ENCODE measurements around the gene ZDHHC18.
"Not testable (repeated sequence)": the region's sequence is repeated elsewhere in the genome, so short reads cannot be mapped to it uniquely, and the experiment has no call there.

Gene ZDHHC18

DNA sequence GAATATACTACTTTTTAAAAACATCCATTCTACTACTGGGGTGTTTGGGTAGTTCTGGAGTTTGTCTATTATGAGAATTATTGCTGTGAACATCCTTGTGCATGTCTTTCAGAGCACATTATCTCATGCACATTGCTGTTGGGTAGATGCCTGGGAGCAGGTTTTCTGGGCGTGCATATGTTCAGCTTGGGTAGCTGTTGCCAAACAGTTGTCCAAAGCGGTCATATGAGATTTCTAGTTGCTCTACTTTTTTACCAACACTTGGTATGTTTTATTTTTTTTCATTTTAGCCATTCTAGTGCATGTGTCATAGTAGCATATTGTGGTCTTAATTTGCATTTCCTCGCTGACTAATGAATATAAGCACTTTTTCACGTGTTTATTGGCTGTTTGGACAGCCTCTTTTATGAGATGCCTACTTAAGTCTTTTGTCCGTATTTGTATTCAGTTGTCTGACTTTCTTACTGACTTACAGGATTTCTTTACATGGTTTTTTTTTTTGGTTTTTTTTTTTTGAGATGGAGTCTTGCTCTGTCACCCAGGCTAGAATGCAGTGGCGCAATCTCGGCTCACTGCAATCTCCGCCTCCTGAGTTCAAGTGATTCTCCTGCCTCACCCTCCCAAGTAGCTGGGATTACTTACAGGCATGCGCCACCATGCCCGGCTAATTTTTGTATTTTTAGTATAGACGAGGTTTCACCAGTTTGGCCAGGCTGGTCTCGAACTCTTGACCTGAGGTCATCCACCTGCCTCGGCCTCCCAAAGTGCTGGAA, 18.1 kb downstream of the ZDHHC18 start:
- no peaks in the 10 kb centered on the region for H3K27me3 Mint-ChIP-seq (ENCODE audit: low read depth)
- TF ChIP-seq, protein P1, sequence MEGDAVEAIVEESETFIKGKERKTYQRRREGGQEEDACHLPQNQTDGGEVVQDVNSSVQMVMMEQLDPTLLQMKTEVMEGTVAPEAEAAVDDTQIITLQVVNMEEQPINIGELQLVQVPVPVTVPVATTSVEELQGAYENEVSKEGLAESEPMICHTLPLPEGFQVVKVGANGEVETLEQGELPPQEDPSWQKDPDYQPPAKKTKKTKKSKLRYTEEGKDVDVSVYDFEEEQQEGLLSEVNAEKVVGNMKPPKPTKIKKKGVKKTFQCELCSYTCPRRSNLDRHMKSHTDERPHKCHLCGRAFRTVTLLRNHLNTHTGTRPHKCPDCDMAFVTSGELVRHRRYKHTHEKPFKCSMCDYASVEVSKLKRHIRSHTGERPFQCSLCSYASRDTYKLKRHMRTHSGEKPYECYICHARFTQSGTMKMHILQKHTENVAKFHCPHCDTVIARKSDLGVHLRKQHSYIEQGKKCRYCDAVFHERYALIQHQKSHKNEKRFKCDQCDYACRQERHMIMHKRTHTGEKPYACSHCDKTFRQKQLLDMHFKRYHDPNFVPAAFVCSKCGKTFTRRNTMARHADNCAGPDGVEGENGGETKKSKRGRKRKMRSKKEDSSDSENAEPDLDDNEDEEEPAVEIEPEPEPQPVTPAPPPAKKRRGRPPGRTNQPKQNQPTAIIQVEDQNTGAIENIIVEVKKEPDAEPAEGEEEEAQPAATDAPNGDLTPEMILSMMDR (IDR thresholded peaks at IDR 0.05; ENCODE audit: unreplicated experiment in 3 of 3) = no peak
- peaks cover 41% of the 10 kb centered on the region for H3K36me3 Mint-ChIP-seq (ENCODE audit: low read depth)
- H3K4me1 Mint-ChIP-seq = no peaks in the 10 kb centered on the region
- H3K9me3 Mint-ChIP-seq = no peaks in the 10 kb centered on the region
- no peak overlapping the region for H3K4me3 Mint-ChIP-seq
- no peak overlapping the region for H3K27ac Mint-ChIP-seq

DNA sequence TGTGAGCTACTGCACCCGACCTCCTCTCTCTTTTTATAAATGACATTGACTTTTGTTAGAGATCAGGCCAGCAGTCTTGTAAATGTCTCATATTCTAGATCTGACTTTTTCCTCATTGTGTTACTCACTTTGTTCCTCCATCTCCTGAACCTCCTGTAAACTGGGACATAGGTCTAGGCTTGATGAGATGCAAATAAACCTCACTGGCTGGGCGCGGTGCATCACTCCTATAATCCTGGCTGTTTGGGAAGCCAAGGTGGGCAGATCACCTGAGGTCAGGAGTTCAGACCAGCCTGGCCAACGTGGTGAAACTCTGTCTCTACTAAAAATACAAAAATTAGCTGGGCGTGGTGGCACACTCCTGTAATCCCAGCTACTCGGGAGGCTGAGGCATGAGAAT, 21.3 kb downstream of the ZDHHC18 start:
- not testable (repeated sequence) for H3K27ac Mint-ChIP-seq; H3K4me1 Mint-ChIP-seq; H3K27me3 Mint-ChIP-seq (ENCODE audit: low read depth); H3K4me3 Mint-ChIP-seq; H3K9me3 Mint-ChIP-seq
- H3K36me3 Mint-ChIP-seq (ENCODE audit: low read depth) = peaks cover 50% of the 10 kb centered on the region

DNA sequence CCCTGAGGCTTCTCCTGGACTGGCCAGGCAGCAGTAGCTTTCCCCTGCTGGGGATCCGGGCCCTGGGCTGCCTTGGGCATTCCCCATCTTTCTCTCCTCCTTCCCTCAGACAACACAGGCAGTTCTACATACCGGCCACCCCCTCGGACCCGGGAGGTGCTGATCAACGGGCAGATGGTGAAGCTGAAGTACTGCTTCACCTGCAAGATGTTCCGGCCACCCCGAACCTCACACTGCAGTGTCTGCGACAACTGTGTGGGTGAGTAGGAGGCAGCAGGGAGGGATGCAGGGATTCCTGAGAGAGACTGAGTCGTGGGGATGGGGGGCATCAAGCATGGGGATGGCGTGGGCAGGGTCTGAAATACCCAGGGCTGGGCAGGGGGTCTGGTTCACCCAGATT, 22.0 kb downstream of the ZDHHC18 start:
- Mint-ChIP-seq H3K9me3 (no peaks in the 10 kb centered on the region), H3K27ac (no peak overlapping the region), H3K4me3 (no peak overlapping the region), H3K36me3 (ENCODE audit: low read depth) (peaks cover 53% of the 10 kb centered on the region), H3K4me1 (no peaks in the 10 kb centered on the region), H3K27me3 (ENCODE audit: low read depth) (no peaks in the 10 kb centered on the region)
- TF ChIP-seq, protein P1 (IDR thresholded peaks at IDR 0.05; ENCODE audit: unreplicated experiment in 3 of 3) = no peak

DNA sequence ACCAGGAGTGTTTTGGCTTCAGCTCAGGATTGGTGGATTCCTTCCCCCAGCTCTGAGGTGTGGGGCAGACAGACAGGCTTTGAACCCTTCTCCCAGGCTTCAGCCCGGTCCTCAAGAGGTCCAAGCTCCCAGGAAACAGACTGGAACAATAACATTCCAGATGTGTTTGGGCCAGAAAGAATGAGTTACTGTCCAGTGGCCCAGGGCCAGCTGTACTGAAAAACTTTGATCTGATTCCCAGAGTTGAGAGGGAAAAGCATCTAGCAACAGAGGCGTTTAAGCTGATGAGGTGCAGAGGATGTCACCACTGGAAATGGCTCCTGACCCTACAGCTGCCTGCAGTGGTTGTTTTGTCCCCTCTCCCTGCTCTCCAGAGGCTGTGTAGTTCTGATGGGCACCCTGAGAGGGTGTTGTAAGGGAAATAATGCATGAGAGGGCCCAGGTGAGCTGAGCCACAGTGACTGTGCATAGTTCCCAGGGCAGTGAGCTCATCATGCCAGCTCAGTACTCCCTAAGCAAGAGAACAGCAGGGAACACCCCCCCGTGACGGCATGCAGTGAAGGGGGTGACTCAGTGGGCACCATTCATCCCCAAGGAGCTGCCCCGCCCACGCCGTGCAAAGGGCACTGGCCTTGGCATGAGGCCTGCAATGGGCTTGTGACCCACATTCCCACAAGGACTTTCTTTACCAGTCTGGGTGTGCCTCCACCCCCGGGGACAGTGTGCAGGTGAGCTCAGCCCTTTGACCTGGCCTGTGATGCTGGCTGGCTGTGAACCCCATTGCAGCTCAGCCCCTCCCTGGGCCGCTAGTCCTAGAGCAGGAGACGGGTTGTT, 22.7 kb downstream of the ZDHHC18 start:
- Mint-ChIP-seq H3K27me3 (ENCODE audit: low read depth) (no peaks in the 10 kb centered on the region), H3K36me3 (ENCODE audit: low read depth) (peaks cover 51% of the 10 kb centered on the region), H3K4me3 (no peak overlapping the region), H3K4me1 (no peaks in the 10 kb centered on the region), H3K27ac (no peak overlapping the region), H3K9me3 (no peaks in the 10 kb centered on the region)
- TF ChIP-seq, protein P1 (IDR thresholded peaks at IDR 0.05; ENCODE audit: unreplicated experiment in 3 of 3) = no peak

DNA sequence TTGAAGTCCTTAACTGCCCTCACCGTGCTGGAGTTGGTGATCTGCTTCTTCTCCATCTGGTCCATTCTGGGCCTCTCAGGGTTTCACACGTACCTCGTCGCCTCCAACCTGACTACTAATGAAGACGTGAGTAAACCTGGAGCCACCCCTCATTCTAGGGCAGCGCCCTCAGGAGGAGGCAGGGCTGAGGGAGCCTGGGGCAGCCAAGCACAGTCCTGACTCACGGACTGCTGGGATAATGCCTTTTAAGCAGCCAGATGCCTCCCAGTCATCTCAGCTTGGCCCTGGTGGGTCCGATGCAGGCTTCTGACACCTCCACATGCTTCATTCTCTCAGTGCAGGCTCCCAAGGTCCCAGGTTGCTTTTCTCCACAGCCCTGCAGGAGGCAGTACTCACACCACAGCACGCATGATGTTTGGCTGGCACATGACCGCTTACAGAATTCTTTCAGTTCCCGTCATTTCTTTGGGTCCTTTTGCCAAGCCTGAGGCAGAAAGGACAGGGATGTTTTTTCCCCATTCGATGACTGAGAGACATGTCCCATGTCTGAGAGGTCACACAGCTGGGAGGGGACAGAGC, 24.7 kb downstream of the ZDHHC18 start:
- Mint-ChIP-seq H3K4me3 (no peak overlapping the region), H3K27me3 (ENCODE audit: low read depth) (peaks cover 3% of the 10 kb centered on the region), H3K9me3 (no peaks in the 10 kb centered on the region), H3K4me1 (no peaks in the 10 kb centered on the region), H3K27ac (no peak overlapping the region), H3K36me3 (ENCODE audit: low read depth) (peaks cover 48% of the 10 kb centered on the region)
- TF ChIP-seq, protein P1 (IDR thresholded peaks at IDR 0.05; ENCODE audit: unreplicated experiment in 3 of 3) = no peak

DNA sequence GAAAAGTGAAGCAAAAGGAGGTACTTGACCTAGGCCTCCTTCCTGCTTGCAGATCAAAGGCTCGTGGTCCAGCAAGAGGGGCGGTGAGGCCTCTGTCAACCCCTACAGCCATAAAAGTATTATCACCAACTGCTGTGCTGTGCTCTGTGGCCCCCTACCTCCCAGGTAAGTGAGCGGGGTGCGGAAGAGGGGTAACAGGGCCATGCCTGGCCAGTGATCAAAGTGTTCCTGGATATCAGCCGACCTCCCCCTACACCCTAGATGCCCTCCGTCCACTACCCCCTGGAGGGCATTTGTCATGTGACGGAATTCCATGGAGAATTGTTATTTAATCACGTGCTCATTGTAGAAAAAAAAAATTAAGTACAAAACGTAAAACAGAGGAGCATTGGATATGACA, 26.2 kb downstream of the ZDHHC18 start:
- Mint-ChIP-seq H3K27me3 (ENCODE audit: low read depth) (peaks cover 3% of the 10 kb centered on the region), H3K9me3 (no peaks in the 10 kb centered on the region), H3K36me3 (ENCODE audit: low read depth) (peaks cover 41% of the 10 kb centered on the region), H3K4me3 (no peak overlapping the region), H3K4me1 (peaks cover 5% of the 10 kb centered on the region), H3K27ac (no peak overlapping the region)
- TF ChIP-seq, protein P1 (IDR thresholded peaks at IDR 0.05; ENCODE audit: unreplicated experiment in 3 of 3) = no peak

Data from nephron (organoid).